GM21528 (cell line): Measurements from ENCODE around the gene CD300A.

Experiments used
- ATAC-seq: cut with Tn5 transposase; IDR thresholded peaks from one replicate; pipeline ENCODE4 v1.9.1; 2021; ENCODE audit warnings: mild to moderate bottlenecking, moderate library complexity; ENCODE audit not compliant: unreplicated experiment, low FRiP score

The CD300A gene

GRCh38 chr17:74439691-74440567 is 26.5 kb upstream of the CD300A start:
- no peak for ATAC-seq

GRCh38 chr17:74441537-74441936 is 24.9 kb upstream of the CD300A start:
- no peak for ATAC-seq

GRCh38 chr17:74442291-74442669 is 24.2 kb upstream of the CD300A start:
- ATAC-seq = no peak

- no peak for ATAC-seq
These were observed 23.5 kb upstream of the CD300A start for GRCh38 chr17:74442670-74443515.

- no peak for ATAC-seq
These were observed 22.7 kb upstream of the CD300A start for GRCh38 chr17:74443516-74444296.

GRCh38 chr17:74444406-74444805 is 22.0 kb upstream of the CD300A start:
- no peak for ATAC-seq

GRCh38 chr17:74445158-74445557 is 21.3 kb upstream of the CD300A start:
- no peak for ATAC-seq

- no peak for ATAC-seq
These were observed 19.6 kb upstream of the CD300A start for GRCh38 chr17:74446551-74447500.

GRCh38 chr17:74447628-74448159 is 18.7 kb upstream of the CD300A start:
- no peak for ATAC-seq

- ATAC-seq = no peak
These were observed 17.7 kb upstream of the CD300A start for GRCh38 chr17:74448756-74449155.

GRCh38 chr17:74449306-74449705 is 17.1 kb upstream of the CD300A start:
- ATAC-seq = no peak

GRCh38 chr17:74449773-74450172 is 16.7 kb upstream of the CD300A start:
- ATAC-seq = no peak

- ATAC-seq = no peak
These were observed 16.2 kb upstream of the CD300A start for GRCh38 chr17:74450231-74450630.

GRCh38 chr17:74450925-74451403 is 15.5 kb upstream of the CD300A start:
- ATAC-seq = no peak

- no peak for ATAC-seq
These were observed 14.9 kb upstream of the CD300A start for GRCh38 chr17:74451557-74451956.

GRCh38 chr17:74452033-74452840 is 14.2 kb upstream of the CD300A start:
- ATAC-seq = no peak

GRCh38 chr17:74452841-74453661 is 13.4 kb upstream of the CD300A start:
- no peak for ATAC-seq
